NCI-H2171 (cell line): ENCODE results near the gene REXO1.
A peak's percentile ranks its signal among the peaks of the same experiment; 100 is the strongest.
"Not testable (repeated sequence)": the region's sequence is repeated elsewhere in the genome, so short reads cannot be mapped to it uniquely, and the experiment has no call there.

Source experiments
- DNase-seq: peaks from one replicate; lab custom pipeline; 2025; lab: John Stamatoyannopoulos, UW

Gene REXO1

GRCh38 chr19:1848399-1849131, at the start of gene REXO1:
REXO1 (minus strand) TSS chr19:1848483; CDS start chr19:1848358, 125 bp downstream.
- DNase-seq = peak; percentile 94

- no peak for DNase-seq
Measured at GRCh38 chr19:1896508-1896907, 48.2 kb upstream of the REXO1 start.

- DNase-seq = no peak
Measured at GRCh38 chr19:1893791-1894190, 45.5 kb upstream of the REXO1 start.

GRCh38 chr19:1889907-1890306, 41.6 kb upstream of the REXO1 start:
- no peak for DNase-seq

- DNase-seq = no peak
Measured at GRCh38 chr19:1888385-1888784, 40.1 kb upstream of the REXO1 start.

- not testable (repeated sequence) for DNase-seq
Measured at GRCh38 chr19:1886360-1886759, 38.1 kb upstream of the REXO1 start.

GRCh38 chr19:1885398-1886119, 37.3 kb upstream of the REXO1 start, which contains the start of gene ABHD17A:
ABHD17A (minus strand) TSS chr19:1885496; CDS start chr19:1881566, 3,930 bp downstream.
- DNase-seq = peak; percentile 92

GRCh38 chr19:1884719-1885334, 36.5 kb upstream of the REXO1 start:
- no peak for DNase-seq

GRCh38 chr19:1884291-1884718, 36.0 kb upstream of the REXO1 start:
- DNase-seq = no peak

- no peak for DNase-seq
Measured at GRCh38 chr19:1883784-1884183, 35.5 kb upstream of the REXO1 start.

- DNase-seq = no peak
Measured at GRCh38 chr19:1882786-1883692, 34.8 kb upstream of the REXO1 start.

GRCh38 chr19:1882089-1882785, 34.0 kb upstream of the REXO1 start:
- no peak for DNase-seq

GRCh38 chr19:1881393-1882088, 33.3 kb upstream of the REXO1 start:
- not testable (repeated sequence) for DNase-seq

- DNase-seq = no peak
Measured at GRCh38 chr19:1880611-1881392, 32.5 kb upstream of the REXO1 start.

- DNase-seq = not testable (repeated sequence)
Measured at GRCh38 chr19:1879982-1880381, 31.7 kb upstream of the REXO1 start.

- not testable (repeated sequence) for DNase-seq
Measured at GRCh38 chr19:1878583-1878982, 30.3 kb upstream of the REXO1 start.

GRCh38 chr19:1877280-1877660, 29.0 kb upstream of the REXO1 start:
- not testable (repeated sequence) for DNase-seq

GRCh38 chr19:1876496-1877279, 28.4 kb upstream of the REXO1 start:
- DNase-seq = not testable (repeated sequence)
